HG03354 (cell line): Measurements from ENCODE around the gene OSBPL3.

Source experiments
- ATAC-seq: cut with Tn5 transposase; IDR thresholded peaks from one replicate; pipeline ENCODE4 v1.9.1; 2021; ENCODE audit warnings: mild to moderate bottlenecking; ENCODE audit not compliant: unreplicated experiment, poor library complexity, severe bottlenecking

The OSBPL3 gene

DNA sequence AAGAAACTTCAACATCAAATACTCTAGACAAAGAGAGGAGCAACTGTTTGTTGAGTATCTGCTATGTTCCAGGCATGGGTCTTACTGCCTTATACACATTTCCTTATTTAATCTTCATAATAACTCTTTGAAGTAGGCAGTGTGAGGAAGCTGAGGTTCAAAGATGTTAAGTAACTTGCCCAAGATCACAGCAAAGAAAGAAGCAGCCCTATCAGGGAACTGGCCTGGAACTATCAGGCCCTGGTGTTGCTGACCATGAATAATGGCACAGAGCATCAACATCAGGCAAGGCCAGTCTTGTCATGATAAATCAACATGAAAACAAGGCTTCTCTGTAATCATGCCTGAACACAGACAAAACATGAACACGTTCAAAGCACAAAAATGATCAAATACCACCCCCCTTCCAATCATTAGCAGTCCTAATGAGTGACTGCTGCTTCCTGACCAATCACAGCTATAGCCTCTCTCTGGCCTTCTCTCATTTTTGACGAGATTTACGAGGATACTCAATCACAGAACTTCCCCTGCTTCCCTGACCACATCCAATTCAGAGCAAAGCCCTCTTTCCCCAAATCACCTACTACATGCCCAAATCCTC lies 225.0 kb downstream of the OSBPL3 start:
- no peak for ATAC-seq

DNA sequence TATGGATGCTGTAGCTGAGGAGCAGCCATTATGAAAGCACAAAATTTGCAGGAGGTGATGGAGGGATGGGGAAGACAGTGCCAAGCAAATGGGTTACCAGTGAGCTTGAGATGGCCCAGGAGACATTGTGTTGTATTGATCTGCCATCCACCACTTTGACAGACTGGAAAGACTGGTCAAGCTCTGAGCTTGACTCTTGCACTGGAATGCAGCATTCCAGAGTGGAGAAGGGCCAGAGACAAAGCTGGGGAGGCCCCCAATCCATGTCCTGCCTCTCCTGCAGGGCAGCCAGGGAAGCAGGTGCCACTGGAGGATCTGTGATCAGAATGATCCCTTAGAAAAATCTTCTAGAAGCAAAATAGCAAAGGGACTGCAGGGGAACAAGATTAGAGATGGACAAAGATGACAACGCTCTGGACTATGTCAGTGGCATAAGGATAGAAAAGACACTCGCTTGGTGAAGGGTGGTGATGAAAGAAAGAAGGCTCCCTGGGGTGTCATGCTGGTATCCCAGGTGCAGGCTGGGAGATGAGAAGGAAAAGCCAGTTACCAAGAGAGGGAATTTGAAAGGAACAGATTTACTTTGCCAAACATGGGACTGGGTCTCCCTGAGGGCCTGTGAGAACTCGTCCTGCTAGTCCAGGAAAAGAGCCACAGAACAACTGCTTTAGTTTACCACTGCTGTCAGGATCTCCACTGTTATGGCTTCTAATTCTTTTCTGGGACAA lies 227.7 kb downstream of the OSBPL3 start:
- ATAC-seq, result no peak

DNA sequence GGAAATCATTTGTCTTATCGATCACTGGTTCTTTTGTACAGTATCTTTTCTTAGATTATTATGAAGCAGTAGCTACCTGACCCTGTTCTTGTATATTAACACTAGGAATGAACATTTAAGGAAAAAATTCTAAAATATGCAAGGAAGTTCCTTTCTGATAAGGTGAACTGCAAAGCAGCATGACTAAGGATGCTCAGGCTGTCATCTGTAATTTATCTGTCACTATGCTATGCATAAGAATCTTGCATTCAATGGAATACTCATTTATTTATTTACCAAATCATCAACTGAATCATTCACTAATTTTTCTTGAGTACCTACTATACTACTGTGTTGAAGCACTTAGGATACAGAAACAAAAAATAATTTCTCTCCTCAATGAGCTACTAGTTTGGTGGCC lies 228.5 kb downstream of the OSBPL3 start:
- ATAC-seq, result no peak

DNA sequence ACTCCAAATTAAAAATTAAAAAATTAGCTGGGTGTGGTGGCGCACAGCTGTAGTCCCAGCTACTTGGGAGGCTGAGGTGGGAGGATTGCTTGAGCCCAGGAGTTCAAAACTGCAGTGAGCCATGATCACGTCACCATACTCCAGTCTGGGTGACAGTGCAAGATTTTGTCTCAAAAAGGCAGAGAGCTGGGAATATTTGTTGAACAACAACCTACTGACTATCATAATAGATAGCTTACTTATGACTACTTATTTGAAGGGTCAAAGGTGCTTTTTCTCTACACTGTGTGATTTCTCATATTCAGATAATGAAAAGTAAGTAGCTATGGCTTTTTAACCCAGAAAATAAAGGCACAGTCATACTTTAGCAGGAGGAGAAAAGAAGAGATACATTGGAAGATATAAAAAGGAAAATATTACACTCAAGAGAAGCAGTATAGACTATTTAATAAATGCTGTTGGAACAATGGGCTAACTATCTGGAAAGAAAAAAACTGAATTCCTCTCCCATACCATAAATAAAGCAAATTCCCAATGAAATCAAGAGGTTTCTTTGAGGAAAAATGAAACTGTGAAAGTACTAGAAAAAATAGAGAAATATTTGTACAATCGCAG lies 229.4 kb downstream of the OSBPL3 start:
- ATAC-seq, result no peak

DNA sequence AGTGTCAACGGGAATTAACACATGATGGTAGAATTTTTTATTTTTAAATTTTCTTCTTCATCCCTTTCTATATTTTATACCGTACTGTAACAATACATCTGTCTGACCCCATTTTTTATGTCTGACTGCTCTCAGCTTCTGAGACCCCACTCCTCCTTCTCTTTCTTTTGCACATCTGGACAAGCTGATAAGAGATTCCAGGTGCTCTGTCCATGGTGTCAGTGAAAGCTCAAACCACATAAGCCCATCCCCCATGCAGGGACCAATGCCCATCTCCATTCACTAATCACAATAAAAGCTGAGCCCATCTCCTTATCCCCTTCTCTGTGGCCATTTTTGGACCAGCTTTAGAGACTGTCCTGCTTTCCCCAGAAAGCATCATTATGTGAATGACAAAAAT lies 231.5 kb downstream of the OSBPL3 start:
- ATAC-seq, result no peak
